CD14-positive monocyte (primary cell): Measurements from ENCODE around the gene SATL1. TPM values are rescaled to one million over a fixed set of nuclear protein-coding genes. Genes with fewer than 3 reads are reported as not detected.

Experiments
- DNase-seq, 3 donors: peaks; one replicate each; pipeline ENCODE4 v3.0.0-alpha.2; 2011 to 2022
- H2AFZ ChIP-seq: 2 replicates; pipeline ENCODE4 v1.6.0; 2012; ENCODE audit warnings: mild to moderate bottlenecking, low read depth, low read length, inconsistent platforms; ENCODE audit not compliant: insufficient read depth, poor library complexity, severe bottlenecking
- H3K27ac ChIP-seq, 2 donors: 1 replicate in 1 of 2; 2 replicates in 1 of 2; pipeline ENCODE4 v1.5.1; 2012 to 2013; ENCODE audit warnings: low read length in 2 of 2, control low read depth in 1 of 2, inconsistent platforms in 1 of 2, low read depth in 1 of 2, mild to moderate bottlenecking in 1 of 2
- H3K27me3 ChIP-seq, 2 donors: one replicate each; pipeline versions ENCODE4 v1.6.0 to v1.6.1; 2011 to 2013; ENCODE audit warnings: low read length in 2 of 2; ENCODE audit not compliant: control insufficient read depth in 2 of 2, insufficient read depth in 2 of 2
- H3K36me3 ChIP-seq, 2 donors: replicated peaks in 1 of 2; 1 replicate in 1 of 2; 2 replicates in 1 of 2; pipeline versions ENCODE4 v1.5.1 to v1.6.1; 2012 to 2013; ENCODE audit warnings: low read length in 2 of 2, control low read depth in 1 of 2, inconsistent platforms in 1 of 2, mild to moderate bottlenecking in 1 of 2; ENCODE audit not compliant: insufficient read depth in 2 of 2, control insufficient read depth in 1 of 2
- H3K4me1 ChIP-seq, 2 donors: 1 replicate in 1 of 2; 2 replicates in 1 of 2; pipeline versions ENCODE4 v1.5.1 to v1.6.1; 2012 to 2013; ENCODE audit warnings: low read length in 2 of 2, control low read depth in 1 of 2, inconsistent platforms in 1 of 2, mild to moderate bottlenecking in 1 of 2, moderate library complexity in 1 of 2; ENCODE audit not compliant: insufficient read depth in 2 of 2, control insufficient read depth in 1 of 2
- H3K4me2 ChIP-seq: replicated peaks from 2 replicates; pipeline ENCODE3; 2012; ENCODE audit warnings: low read length, moderate library complexity, mild to moderate bottlenecking; ENCODE audit not compliant: poor library complexity, severe bottlenecking; ENCODE audit errors: extremely low read depth
- H3K4me3 ChIP-seq, 3 experiments: fragments of 200-600 bp in 1 of 3; sonication (generic) in 1 of 3; replicated peaks in 1 of 3; 1 replicate in 2 of 3; 2 replicates in 1 of 3; pipeline ENCODE4 v1.5.1; 2011 to 2013; ENCODE audit warnings: low read length in 3 of 3, mild to moderate bottlenecking in 3 of 3, control low read depth in 2 of 3, low read depth in 2 of 3, inconsistent platforms in 1 of 3, moderate library complexity in 1 of 3
- H3K79me2 ChIP-seq: 2 replicates; pipeline ENCODE4 v1.6.0; 2012; ENCODE audit warnings: mild to moderate bottlenecking, control low read depth, inconsistent platforms, low read length, moderate library complexity; ENCODE audit not compliant: insufficient read depth
- H3K9ac ChIP-seq: 2 replicates; pipeline ENCODE4 v1.6.0; 2017; ENCODE audit warnings: low read length, mild to moderate bottlenecking; ENCODE audit not compliant: insufficient read depth, poor library complexity, severe bottlenecking
- H3K9me3 ChIP-seq, 2 donors: replicated peaks in 1 of 2; 1 replicate in 1 of 2; 2 replicates in 1 of 2; pipeline versions ENCODE4 v1.5.1 to v1.6.1; 2012 to 2013; ENCODE audit warnings: low read length in 2 of 2, control low read depth in 1 of 2; ENCODE audit not compliant: control insufficient read depth in 1 of 2, insufficient read depth in 1 of 2
- H4K20me1 ChIP-seq: 2 replicates; pipeline ENCODE4 v1.6.0; 2012; ENCODE audit warnings: mild to moderate bottlenecking, low read length, control low read depth, moderate library complexity; ENCODE audit not compliant: insufficient read depth
- H3K27ac Mint-ChIP-seq, 7 donors: one replicate each; pipeline ENCODE4 v1.8.0; 2020; ENCODE audit warnings: mild to moderate bottlenecking in 7 of 7, mixed read lengths in 7 of 7, moderate library complexity in 6 of 7, inconsistent platforms in 2 of 7
- H3K27me3 Mint-ChIP-seq, 3 donors: one replicate each; pipeline ENCODE4 v1.8.0; 2021 to 2022; ENCODE audit warnings: low read depth in 3 of 3, mild to moderate bottlenecking in 3 of 3, mixed read lengths in 3 of 3, moderate library complexity in 3 of 3, inconsistent platforms in 1 of 3
- H3K36me3 Mint-ChIP-seq, 2 donors: one replicate each; pipeline ENCODE4 v1.8.0; 2020; ENCODE audit warnings: mixed read lengths in 2 of 2, inconsistent platforms in 1 of 2, mild to moderate bottlenecking in 1 of 2
- H3K4me1 Mint-ChIP-seq: one replicate; pipeline ENCODE4 v1.8.0; 2020; ENCODE audit warnings: mild to moderate bottlenecking, mixed read lengths
- H3K4me3 Mint-ChIP-seq, 2 donors: one replicate each; pipeline ENCODE4 v1.8.0; 2020; ENCODE audit warnings: mild to moderate bottlenecking in 2 of 2, mixed read lengths in 2 of 2, moderate library complexity in 1 of 2
- H3K9me3 Mint-ChIP-seq, 7 donors: one replicate each; pipeline ENCODE4 v1.8.0; 2020 to 2022; ENCODE audit warnings: mixed read lengths in 7 of 7, mild to moderate bottlenecking in 6 of 7, moderate library complexity in 6 of 7, inconsistent platforms in 2 of 7
- CTCF ChIP-seq: fragments of 200-600 bp; IDR thresholded peaks from one replicate; pipeline ENCODE4 v1.8.0; 2022; ENCODE audit warnings: antibody characterized with exemption, mild to moderate bottlenecking
- WGBS: methylation state at CpG from one replicate; pipeline ENCODE4 v1.1.5; 2013; ENCODE audit warnings: missing lambda C conversion rate; ENCODE audit not compliant: insufficient coverage; 5-methylcytosine and 5-hydroxymethylcytosine counted together
- intact Hi-C, 2 donors: fragments of 100-400 bp; cut with micrococcal nuclease; formaldehyde crosslinking; loops; one replicate each; pipeline versions ENCODE4 v1.15.0 to v1.15.1; 2023
- polyA plus RNA-seq, 3 donors: library from polyadenylated mRNA; depleted of rRNA in 1 of 3; unstranded in 2 of 3; stranded (reverse) in 1 of 3; fragments of 300-500 nt in 2 of 3; fragments of >200 nt in 1 of 3; fragmentation: Illumina TruSeq in 2 of 3; gene quantifications; 1 replicate in 2 of 3; 2 replicates in 1 of 3; pipeline ENCODE4 v1.2.3, GENCODE V29; 2012 to 2021

SATL1 gene
- polyA plus RNA-seq, 3 donors: not detected

- Histone ChIP-seq H3K9ac (no peak overlapping the region), H3K36me3 (no peaks in the 10 kb centered on the region), H3K4me2 (no peak overlapping the region), H3K4me3 (no peak overlapping the region), H3K79me2 (no peaks in the 10 kb centered on the region), H3K27ac (no peak overlapping the region), H2AFZ (no peak overlapping the region), H3K4me1 (no peaks in the 10 kb centered on the region), H4K20me1 (no peaks in the 10 kb centered on the region), H3K9me3 (no peaks in the 10 kb centered on the region), H3K27me3 (no peaks in the 10 kb centered on the region)
- DNase-seq: no peak
- H3K4me1 Mint-ChIP-seq: no peaks in the 10 kb centered on the region
- no peak overlapping the region for H3K27ac Mint-ChIP-seq
- 83% methylated on average over 1 of the region's 5 CpGs for WGBS
- no peak overlapping the region for H3K4me3 Mint-ChIP-seq
- peaks cover 0 to 3% (median 1%) of the 10 kb centered on the region in 3 donors for H3K27me3 Mint-ChIP-seq
- TF ChIP-seq CTCF: no peak
- no peaks in the 10 kb centered on the region for H3K36me3 Mint-ChIP-seq
- peaks cover 0 to 4% (median 2%) of the 10 kb centered on the region in 7 donors for H3K9me3 Mint-ChIP-seq
- intact Hi-C loops: no loop called here
Observed at GRCh38 chrX:85159644-85160043, 83.9 kb downstream of the SATL1 start.

DNA sequence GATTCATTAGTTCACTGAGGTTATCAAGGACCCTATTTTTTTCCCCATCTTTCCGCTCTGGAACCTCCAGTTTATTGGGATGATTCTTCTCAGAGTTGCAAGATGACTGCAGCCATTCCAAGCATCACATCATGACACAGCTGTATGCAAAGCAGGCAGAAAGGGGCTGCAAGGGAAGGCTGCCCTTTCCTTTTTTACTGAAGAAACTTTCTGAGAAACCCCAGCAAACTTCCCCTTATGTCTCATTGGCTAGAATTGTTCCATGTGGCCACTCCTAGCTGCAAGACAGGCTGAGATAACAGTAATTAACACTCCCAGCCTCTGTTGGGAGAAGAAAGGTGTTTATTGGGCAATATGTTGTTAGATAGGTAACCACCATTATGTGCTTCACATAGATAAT, 102.6 kb downstream of the SATL1 start:
- Histone ChIP-seq H3K27me3 (no peaks in the 10 kb centered on the region), H3K79me2 (no peaks in the 10 kb centered on the region), H3K4me1 (no peaks in the 10 kb centered on the region), H3K4me2 (no peak overlapping the region), H3K9me3 (no peaks in the 10 kb centered on the region), H3K4me3 (no peak overlapping the region), H3K36me3 (no peaks in the 10 kb centered on the region), H2AFZ (no peak overlapping the region), H3K27ac (no peak overlapping the region), H4K20me1 (no peaks in the 10 kb centered on the region), H3K9ac (no peak overlapping the region)
- H3K27ac Mint-ChIP-seq: no peak overlapping the region
- H3K9me3 Mint-ChIP-seq: no peaks in the 10 kb centered on the region
- H3K4me1 Mint-ChIP-seq: no peaks in the 10 kb centered on the region
- H3K4me3 Mint-ChIP-seq: no peak overlapping the region
- no CpG with 5 or more reads among the region's 1 CpG for WGBS
- no peaks in the 10 kb centered on the region for H3K36me3 Mint-ChIP-seq
- no peak for DNase-seq
- intact Hi-C loops: no loop called here
- no peak for TF ChIP-seq CTCF
- peaks cover 0 to 1% (median 1%) of the 10 kb centered on the region in 3 donors for H3K27me3 Mint-ChIP-seq
